Loucy (cell line): ENCODE data around the gene TSPAN17.

ENCODE experiments used
- EZH2phosphoT487 ChIP-seq: fragments of 200-600 bp; IDR thresholded peaks from 2 replicates; pipeline ENCODE4 v1.6.1; 2018; ENCODE audit warnings: antibody characterized with exemption, mild to moderate bottlenecking, moderate library complexity, borderline replicate concordance
- TF ChIP-seq, protein P1 (sequence below): fragments of 200-600 bp; sonication (generic); conservative IDR thresholded peaks from 2 replicates; pipeline ENCODE4 v1.5.1; 2014; ENCODE audit warnings: mild to moderate bottlenecking, antibody characterized with exemption, low read length

- TF ChIP-seq, protein P1, sequence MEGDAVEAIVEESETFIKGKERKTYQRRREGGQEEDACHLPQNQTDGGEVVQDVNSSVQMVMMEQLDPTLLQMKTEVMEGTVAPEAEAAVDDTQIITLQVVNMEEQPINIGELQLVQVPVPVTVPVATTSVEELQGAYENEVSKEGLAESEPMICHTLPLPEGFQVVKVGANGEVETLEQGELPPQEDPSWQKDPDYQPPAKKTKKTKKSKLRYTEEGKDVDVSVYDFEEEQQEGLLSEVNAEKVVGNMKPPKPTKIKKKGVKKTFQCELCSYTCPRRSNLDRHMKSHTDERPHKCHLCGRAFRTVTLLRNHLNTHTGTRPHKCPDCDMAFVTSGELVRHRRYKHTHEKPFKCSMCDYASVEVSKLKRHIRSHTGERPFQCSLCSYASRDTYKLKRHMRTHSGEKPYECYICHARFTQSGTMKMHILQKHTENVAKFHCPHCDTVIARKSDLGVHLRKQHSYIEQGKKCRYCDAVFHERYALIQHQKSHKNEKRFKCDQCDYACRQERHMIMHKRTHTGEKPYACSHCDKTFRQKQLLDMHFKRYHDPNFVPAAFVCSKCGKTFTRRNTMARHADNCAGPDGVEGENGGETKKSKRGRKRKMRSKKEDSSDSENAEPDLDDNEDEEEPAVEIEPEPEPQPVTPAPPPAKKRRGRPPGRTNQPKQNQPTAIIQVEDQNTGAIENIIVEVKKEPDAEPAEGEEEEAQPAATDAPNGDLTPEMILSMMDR: no peak
- TF ChIP-seq EZH2phosphoT487: no peak
These were observed 39.1 kb upstream of the TSPAN17 start for GRCh38 chr5:176608142-176608705.
